GM21367 (cell line): ENCODE data around the gene YEATS2.
"Not testable (repeated sequence)": the region's sequence is repeated elsewhere in the genome, so short reads cannot be mapped to it uniquely, and the experiment has no call there.

Source experiments
- ATAC-seq: cut with Tn5 transposase; IDR thresholded peaks from one replicate; pipeline ENCODE4 v1.9.1; 2021; ENCODE audit not compliant: unreplicated experiment

The YEATS2 gene

GRCh38 chr3:183775781-183776180 lies 78.2 kb downstream of the YEATS2 start:
- ATAC-seq: no peak

- ATAC-seq: not testable (repeated sequence)
These were observed 78.9 kb downstream of the YEATS2 start for GRCh38 chr3:183776451-183776850.

- no peak for ATAC-seq
These were observed 79.5 kb downstream of the YEATS2 start for GRCh38 chr3:183777016-183777618.

GRCh38 chr3:183779896-183780465 lies 82.4 kb downstream of the YEATS2 start:
- no peak for ATAC-seq

- no peak for ATAC-seq
These were observed 83.6 kb downstream of the YEATS2 start for GRCh38 chr3:183781246-183781645.

- ATAC-seq: no peak
These were observed 85.1 kb downstream of the YEATS2 start for GRCh38 chr3:183782576-183783276.

GRCh38 chr3:183784503-183784902 lies 86.9 kb downstream of the YEATS2 start:
- ATAC-seq: not testable (repeated sequence)

GRCh38 chr3:183789826-183790225 lies 92.2 kb downstream of the YEATS2 start:
- ATAC-seq: no peak

GRCh38 chr3:183790700-183791099 lies 93.1 kb downstream of the YEATS2 start:
- ATAC-seq: no peak

GRCh38 chr3:183792976-183793375 lies 95.4 kb downstream of the YEATS2 start:
- no peak for ATAC-seq

- no peak for ATAC-seq
These were observed 96.9 kb downstream of the YEATS2 start for GRCh38 chr3:183794452-183794851.

GRCh38 chr3:183796372-183796771 lies 98.8 kb downstream of the YEATS2 start:
- ATAC-seq: no peak

GRCh38 chr3:183797996-183798395 lies 100.4 kb downstream of the YEATS2 start:
- no peak for ATAC-seq

- no peak for ATAC-seq
These were observed 101.9 kb downstream of the YEATS2 start for GRCh38 chr3:183799461-183799860.

- ATAC-seq: no peak
These were observed 102.8 kb downstream of the YEATS2 start for GRCh38 chr3:183800243-183800863.

- ATAC-seq: no peak
These were observed 104.0 kb downstream of the YEATS2 start for GRCh38 chr3:183801601-183802000.

GRCh38 chr3:183802989-183803388 lies 105.4 kb downstream of the YEATS2 start:
- ATAC-seq: no peak

- ATAC-seq: no peak
These were observed 109.7 kb downstream of the YEATS2 start for GRCh38 chr3:183807209-183807728.

- no peak for ATAC-seq
These were observed 110.3 kb downstream of the YEATS2 start for GRCh38 chr3:183807881-183808280.

- no peak for ATAC-seq
These were observed 110.8 kb downstream of the YEATS2 start for GRCh38 chr3:183808355-183808754.

- ATAC-seq: no peak
These were observed 111.7 kb downstream of the YEATS2 start for GRCh38 chr3:183809270-183809669.
